Neuronal stem cell (in vitro differentiated cells): ENCODE measurements around the gene ZNF853.
A peak's percentile ranks its signal among the peaks of the same experiment; 100 is the strongest.

Experiments used
- DNase-seq: peaks from one replicate; pipeline ENCODE4 v3.0.0-alpha.2; 2013; ENCODE audit warnings: low spot score
- H2AFZ ChIP-seq: one replicate; pipeline ENCODE4 v1.6.1; 2013; ENCODE audit warnings: mild to moderate bottlenecking, low read length, inconsistent platforms
- H2AK5ac ChIP-seq: 2 replicates; pipeline ENCODE4 v1.6.1; 2013; ENCODE audit warnings: low read depth, mild to moderate bottlenecking, inconsistent platforms, low read length, moderate library complexity, mixed read lengths
- H2BK120ac ChIP-seq: 2 replicates; pipeline ENCODE4 v1.6.1; 2013; ENCODE audit warnings: low read depth, mild to moderate bottlenecking, inconsistent platforms, low read length, moderate library complexity, mixed read lengths
- H2BK12ac ChIP-seq: one replicate; pipeline ENCODE4 v1.6.1; 2013; ENCODE audit warnings: low read length, inconsistent platforms
- H2BK15ac ChIP-seq: 2 replicates; pipeline ENCODE4 v1.6.1; 2013; ENCODE audit warnings: mild to moderate bottlenecking, low read length, inconsistent platforms, mixed read lengths
- H2BK5ac ChIP-seq: one replicate; pipeline ENCODE4 v1.6.1; 2013; ENCODE audit warnings: inconsistent platforms, mild to moderate bottlenecking, low read length, moderate library complexity
- H3K14ac ChIP-seq: one replicate; pipeline ENCODE4 v1.6.1; 2013; ENCODE audit warnings: low read length, inconsistent platforms
- H3K18ac ChIP-seq: 2 replicates; pipeline ENCODE4 v1.6.1; 2013; ENCODE audit warnings: low read length, inconsistent platforms
- H3K23ac ChIP-seq: 2 replicates; pipeline ENCODE4 v1.6.1; 2013; ENCODE audit warnings: low read depth, mild to moderate bottlenecking, mixed read lengths, low read length, inconsistent platforms; ENCODE audit not compliant: poor library complexity
- H3K27ac ChIP-seq: replicated peaks from 3 replicates; pipeline ENCODE4 v1.5.1; 2013; ENCODE audit warnings: low read length, inconsistent platforms
- H3K27me3 ChIP-seq, 3 experiments: 2 replicates each; pipeline ENCODE4 v1.6.1; 2013; ENCODE audit warnings: low read length in 3 of 3, mild to moderate bottlenecking in 2 of 3, inconsistent platforms in 1 of 3, low read depth in 1 of 3, mixed read lengths in 1 of 3, moderate library complexity in 1 of 3; ENCODE audit not compliant: control insufficient read depth in 3 of 3, insufficient read depth in 3 of 3
- H3K36me3 ChIP-seq, 2 donors: replicated peaks in 1 of 2; 2 replicates each; pipeline ENCODE4 v1.6.1; 2013; ENCODE audit warnings: low read length in 2 of 2; ENCODE audit not compliant: control insufficient read depth in 2 of 2, insufficient read depth in 2 of 2
- H3K4ac ChIP-seq: 2 replicates; pipeline ENCODE4 v1.6.1; 2013; ENCODE audit warnings: inconsistent platforms, mild to moderate bottlenecking, low read length, moderate library complexity
- H3K4me1 ChIP-seq, 2 donors: 1 replicate in 1 of 2; 2 replicates in 1 of 2; pipeline ENCODE4 v1.6.1; 2013; ENCODE audit warnings: low read length in 2 of 2, low read depth in 1 of 2; ENCODE audit not compliant: control insufficient read depth in 2 of 2, insufficient read depth in 1 of 2
- H3K4me2 ChIP-seq: one replicate; pipeline ENCODE4 v1.6.1; 2013; ENCODE audit warnings: mild to moderate bottlenecking, low read length, inconsistent platforms; ENCODE audit not compliant: insufficient read depth, poor library complexity, severe bottlenecking
- H3K4me3 ChIP-seq, 2 donors: 2 replicates each; pipeline ENCODE4 v1.5.1; 2013; ENCODE audit warnings: low read length in 2 of 2, mild to moderate bottlenecking in 2 of 2, inconsistent platforms in 1 of 2, moderate library complexity in 1 of 2
- H3K79me1 ChIP-seq: one replicate; pipeline ENCODE4 v1.6.1; 2013; ENCODE audit warnings: low read depth, mild to moderate bottlenecking, inconsistent platforms, low read length, moderate library complexity
- H3K9ac ChIP-seq: one replicate; pipeline ENCODE4 v1.6.1; 2013; ENCODE audit warnings: mild to moderate bottlenecking, low read depth, low read length, inconsistent platforms; ENCODE audit not compliant: poor library complexity
- H3K9me3 ChIP-seq, 2 donors: replicated peaks in 1 of 2; 2 replicates each; pipeline versions ENCODE3 to v1.6.1; 2013; ENCODE audit warnings: low read length in 2 of 2, mild to moderate bottlenecking in 2 of 2, inconsistent platforms in 1 of 2, low read depth in 1 of 2, mixed read lengths in 1 of 2, moderate library complexity in 1 of 2; ENCODE audit not compliant: control insufficient read depth in 2 of 2, insufficient read depth in 1 of 2
- H4K8ac ChIP-seq: one replicate; pipeline ENCODE4 v1.6.1; 2013; ENCODE audit warnings: low read depth, mild to moderate bottlenecking, inconsistent platforms, low read length, moderate library complexity
- H4K91ac ChIP-seq: one replicate; pipeline ENCODE4 v1.6.1; 2013; ENCODE audit warnings: low read length, low read depth, mild to moderate bottlenecking, inconsistent platforms; ENCODE audit not compliant: poor library complexity
- WGBS, 2 donors: extraction: QIAGEN DNeasy Blood & Tissue Kit; methylation state at CpG; one replicate each; pipeline ENCODE4 v1.1.7; 2013; ENCODE audit warnings: missing lambda C conversion rate in 2 of 2, mixed read lengths in 1 of 2; ENCODE audit not compliant: insufficient read length in 2 of 2, insufficient replicate concordance in 1 of 2; ENCODE audit errors: extremely low coverage in 2 of 2; 5-methylcytosine and 5-hydroxymethylcytosine counted together

Gene ZNF853

DNA sequence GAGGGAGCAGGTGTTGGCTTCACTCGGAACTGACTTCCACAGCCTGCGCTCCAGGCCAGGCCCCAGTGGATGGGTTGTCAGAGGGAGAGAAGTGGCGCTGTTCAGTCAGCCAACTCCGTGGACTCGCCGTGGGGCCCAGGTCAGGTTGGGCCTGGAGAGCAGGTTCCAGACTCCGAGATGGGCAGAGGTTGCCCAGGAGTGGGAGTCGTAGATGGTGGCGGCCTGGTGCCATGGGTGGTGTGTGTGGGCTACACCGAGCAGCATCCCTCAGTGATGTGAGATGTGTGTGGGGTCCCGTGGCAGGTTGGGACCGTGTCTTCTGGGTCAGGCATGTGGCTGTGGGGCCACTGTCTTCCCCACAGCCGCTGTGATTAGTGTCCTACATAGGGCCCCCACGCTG is 32.1 kb downstream of the ZNF853 start:
- Histone ChIP-seq H4K91ac (no peak overlapping the region), H2BK120ac (no peak overlapping the region), H3K27ac (no peak overlapping the region), H2BK15ac (no peak overlapping the region), H3K23ac (no peak overlapping the region), H3K9ac (no peak overlapping the region), H3K79me1 (peaks cover 15% of the 10 kb centered on the region), H3K27me3 (no peaks in the 10 kb centered on the region), H3K14ac (no peak overlapping the region), H3K4ac (no peak overlapping the region), H3K4me2 (no peak overlapping the region), H2AK5ac (no peak overlapping the region), H4K8ac (no peak overlapping the region), H3K9me3 (peaks cover 8 to 24% of the 10 kb centered on the region in 2 donors), H3K4me1 (no peaks in the 10 kb centered on the region), H3K36me3 (peaks cover 53 to 96% of the 10 kb centered on the region in 2 donors), H2BK5ac (no peak overlapping the region), H3K18ac (no peak overlapping the region), H2BK12ac (no peak overlapping the region), H3K4me3 (no peak overlapping the region), H2AFZ (no peak overlapping the region)
- no CpG with 5 or more reads among the region's 14 CpGs for WGBS, 2 donors
- no peak for DNase-seq

DNA sequence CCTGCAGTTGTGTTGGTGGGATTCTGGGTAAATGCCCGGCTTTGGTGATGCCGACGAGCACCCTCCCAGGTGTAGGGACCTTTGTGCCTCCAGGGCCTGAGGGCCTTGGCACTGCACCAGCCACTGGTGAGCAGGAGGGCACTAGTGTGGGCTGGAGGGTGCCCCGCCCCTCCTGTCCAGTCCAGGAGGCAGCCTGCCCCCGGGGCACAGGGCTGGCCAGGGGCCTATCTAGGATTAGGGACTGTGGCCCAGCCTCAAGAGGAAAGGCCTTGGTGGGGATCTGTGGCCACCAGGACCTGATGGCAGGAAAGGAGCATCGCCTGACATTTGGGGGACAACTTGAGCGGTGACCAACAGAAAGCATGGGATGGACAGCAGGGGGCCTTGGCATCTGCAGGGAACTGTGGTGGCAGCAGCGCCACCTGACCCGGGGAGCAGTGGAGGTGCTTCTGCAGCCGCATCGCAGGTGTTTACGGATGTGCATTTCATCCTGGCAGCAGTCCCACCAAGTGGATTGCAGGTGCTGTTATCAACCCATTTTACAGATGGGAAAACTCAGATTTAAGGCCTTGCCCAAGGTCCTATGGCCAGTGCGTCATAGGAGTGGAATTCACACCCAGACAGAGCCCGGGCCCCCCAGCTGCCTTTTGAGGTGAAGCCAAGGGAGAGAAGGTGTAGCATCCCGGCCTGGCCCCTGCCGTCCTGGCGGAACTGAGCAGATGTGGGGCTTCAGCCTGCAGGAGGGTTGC is 32.8 kb downstream of the ZNF853 start:
- H2BK120ac ChIP-seq, result no peak overlapping the region
- no peak overlapping the region for H3K27ac ChIP-seq
- H3K36me3 ChIP-seq, result peaks cover 53 to 92% of the 10 kb centered on the region in 2 donors
- H3K4me2 ChIP-seq, result no peak overlapping the region
- no peak for DNase-seq
- H3K79me1 ChIP-seq, result peaks cover 17% of the 10 kb centered on the region
- no CpG with 5 or more reads among the region's 17 CpGs for WGBS, 2 donors
- peaks cover 15 to 28% of the 10 kb centered on the region in 2 donors for H3K9me3 ChIP-seq
- no peak overlapping the region for H2BK12ac ChIP-seq
- H3K18ac ChIP-seq, result no peak overlapping the region
- no peaks in the 10 kb centered on the region for H3K4me1 ChIP-seq
- no peak overlapping the region for H3K14ac ChIP-seq
- H2AK5ac ChIP-seq, result no peak overlapping the region
- no peak overlapping the region for H3K4me3 ChIP-seq
- H3K4ac ChIP-seq, result no peak overlapping the region
- peak overlapping the region; percentile 53 for H3K9ac ChIP-seq
- no peak overlapping the region for H2AFZ ChIP-seq
- no peaks in the 10 kb centered on the region for H3K27me3 ChIP-seq
- no peak overlapping the region for H4K8ac ChIP-seq
- H2BK15ac ChIP-seq, result no peak overlapping the region
- H2BK5ac ChIP-seq, result no peak overlapping the region
- no peak overlapping the region for H3K23ac ChIP-seq
- H4K91ac ChIP-seq, result no peak overlapping the region

- Histone ChIP-seq H3K9me3 (peaks cover 19 to 28% of the 10 kb centered on the region in 2 donors), H3K36me3 (peaks cover 51 to 87% of the 10 kb centered on the region in 2 donors)
- no peak for DNase-seq
Measured at GRCh38 chr7:6648815-6649104, 33.4 kb downstream of the ZNF853 start.

DNA sequence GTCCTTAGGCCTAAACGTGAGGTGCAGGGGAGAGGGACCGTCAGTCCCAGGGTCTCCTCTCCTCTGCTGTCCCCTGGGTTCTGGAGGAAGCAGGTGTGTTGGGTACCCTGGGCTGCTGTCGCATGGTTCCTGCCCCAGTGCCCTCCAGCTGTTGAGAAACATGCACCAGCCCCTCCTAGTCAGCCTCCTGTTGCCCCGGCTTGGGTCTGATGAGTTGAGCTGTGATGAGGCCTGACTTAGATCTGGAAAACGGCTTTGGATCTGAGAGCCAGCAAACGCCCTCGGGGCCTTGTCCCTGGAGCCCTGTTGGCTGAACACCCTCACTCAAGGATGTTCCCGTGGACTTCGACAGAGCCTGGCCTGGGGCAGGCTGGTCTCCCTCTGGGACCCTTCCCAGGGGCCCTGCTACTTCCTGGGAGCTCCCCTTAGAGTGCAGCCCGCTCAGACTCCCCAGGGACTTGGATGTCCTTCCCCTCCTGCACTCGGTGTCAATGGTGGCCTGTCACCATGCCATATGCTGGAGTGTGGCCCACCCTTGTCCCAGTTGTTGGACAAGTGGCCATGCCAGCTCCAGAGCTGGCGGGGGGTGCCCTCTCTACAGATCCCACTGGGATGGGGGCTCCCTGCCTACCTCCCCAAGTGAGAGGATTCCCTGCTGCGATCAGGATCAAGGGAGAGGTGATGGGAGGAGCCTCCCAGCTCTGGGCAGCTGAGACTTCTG is 34.0 kb downstream of the ZNF853 start:
- no peak overlapping the region for H2AK5ac ChIP-seq
- DNase-seq, result no peak
- H2BK12ac ChIP-seq, result no peak overlapping the region
- no peak overlapping the region for H2BK15ac ChIP-seq
- peaks cover 53 to 81% of the 10 kb centered on the region in 2 donors for H3K36me3 ChIP-seq
- H3K9ac ChIP-seq, result no peak overlapping the region
- H4K8ac ChIP-seq, result no peak overlapping the region
- peaks cover 20% of the 10 kb centered on the region for H3K79me1 ChIP-seq
- no peak overlapping the region for H3K4ac ChIP-seq
- H3K27ac ChIP-seq, result no peak overlapping the region
- WGBS, 2 donors, result no CpG with 5 or more reads among the region's 13 CpGs
- H3K9me3 ChIP-seq, result peaks cover 25 to 32% of the 10 kb centered on the region in 2 donors
- no peaks in the 10 kb centered on the region for H3K27me3 ChIP-seq
- H2AFZ ChIP-seq, result no peak overlapping the region
- H3K18ac ChIP-seq, result no peak overlapping the region
- no peaks in the 10 kb centered on the region for H3K4me1 ChIP-seq
- H4K91ac ChIP-seq, result no peak overlapping the region
- H3K14ac ChIP-seq, result no peak overlapping the region
- H3K23ac ChIP-seq, result no peak overlapping the region
- H3K4me3 ChIP-seq, result peak overlapping the region in 1 of 2 donors; percentile 28
- H2BK120ac ChIP-seq, result no peak overlapping the region
- H2BK5ac ChIP-seq, result no peak overlapping the region
- H3K4me2 ChIP-seq, result no peak overlapping the region

More at GRCh38 chr7:6648815-6649104, 33.4 kb downstream of the ZNF853 start:
- Histone ChIP-seq H3K4ac (no peak overlapping the region), H2BK12ac (no peak overlapping the region), H4K91ac (no peak overlapping the region), H2AFZ (no peak overlapping the region), H2BK120ac (no peak overlapping the region), H4K8ac (no peak overlapping the region), H3K4me3 (no peak overlapping the region), H3K18ac (no peak overlapping the region), H3K79me1 (peaks cover 17% of the 10 kb centered on the region), H2AK5ac (no peak overlapping the region), H3K4me2 (no peak overlapping the region), H3K27me3 (no peaks in the 10 kb centered on the region), H3K4me1 (no peaks in the 10 kb centered on the region), H2BK5ac (no peak overlapping the region), H3K14ac (no peak overlapping the region), H2BK15ac (no peak overlapping the region), H3K9ac (no peak overlapping the region), H3K27ac (no peak overlapping the region), H3K23ac (no peak overlapping the region)
- no CpG with 5 or more reads among the region's 5 CpGs for WGBS, 2 donors
